ENCODE measurements around the gene COL8A1.

The COL8A1 gene

DNA sequence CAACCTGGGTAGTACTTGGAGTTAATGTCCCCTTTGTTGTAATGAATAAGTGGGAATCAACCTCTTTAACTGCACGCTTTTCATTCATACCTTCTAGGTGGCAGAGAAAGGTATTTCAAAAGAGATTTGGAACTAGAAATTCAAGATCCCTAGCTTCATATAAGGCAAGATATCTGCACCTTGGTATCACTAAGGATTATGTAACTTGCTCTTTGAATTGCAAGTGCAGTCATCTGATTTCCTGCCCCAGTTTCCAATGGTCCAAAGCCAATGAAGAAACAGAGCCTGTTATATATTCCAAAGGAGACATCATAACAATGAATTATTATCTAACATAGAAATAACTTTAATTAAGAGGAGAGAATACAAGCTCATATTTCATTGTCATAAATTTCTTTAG, 124.5 kb downstream of the COL8A1 start:
- no peak for DNase-seq

DNA sequence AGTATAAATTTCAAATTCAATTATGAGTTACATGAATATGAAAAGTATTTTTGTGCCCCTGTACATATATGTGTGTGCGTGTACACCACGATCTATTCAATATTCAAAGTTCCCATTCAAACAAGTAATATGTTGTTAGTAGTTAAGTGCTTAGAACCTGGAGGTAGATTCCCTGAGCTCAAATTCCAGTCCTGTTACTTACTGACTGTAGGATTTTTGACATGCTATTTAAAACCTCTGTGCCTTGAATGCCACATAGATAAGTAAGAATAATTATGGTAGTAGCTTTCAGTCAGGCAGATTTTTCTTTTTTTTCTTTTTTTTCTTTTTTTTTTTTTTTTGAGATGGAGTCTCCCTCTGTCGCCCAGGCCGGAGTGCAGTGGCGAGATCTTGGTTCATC, 126.0 kb downstream of the COL8A1 start:
- peak; percentile 45 for DNase-seq

DNA sequence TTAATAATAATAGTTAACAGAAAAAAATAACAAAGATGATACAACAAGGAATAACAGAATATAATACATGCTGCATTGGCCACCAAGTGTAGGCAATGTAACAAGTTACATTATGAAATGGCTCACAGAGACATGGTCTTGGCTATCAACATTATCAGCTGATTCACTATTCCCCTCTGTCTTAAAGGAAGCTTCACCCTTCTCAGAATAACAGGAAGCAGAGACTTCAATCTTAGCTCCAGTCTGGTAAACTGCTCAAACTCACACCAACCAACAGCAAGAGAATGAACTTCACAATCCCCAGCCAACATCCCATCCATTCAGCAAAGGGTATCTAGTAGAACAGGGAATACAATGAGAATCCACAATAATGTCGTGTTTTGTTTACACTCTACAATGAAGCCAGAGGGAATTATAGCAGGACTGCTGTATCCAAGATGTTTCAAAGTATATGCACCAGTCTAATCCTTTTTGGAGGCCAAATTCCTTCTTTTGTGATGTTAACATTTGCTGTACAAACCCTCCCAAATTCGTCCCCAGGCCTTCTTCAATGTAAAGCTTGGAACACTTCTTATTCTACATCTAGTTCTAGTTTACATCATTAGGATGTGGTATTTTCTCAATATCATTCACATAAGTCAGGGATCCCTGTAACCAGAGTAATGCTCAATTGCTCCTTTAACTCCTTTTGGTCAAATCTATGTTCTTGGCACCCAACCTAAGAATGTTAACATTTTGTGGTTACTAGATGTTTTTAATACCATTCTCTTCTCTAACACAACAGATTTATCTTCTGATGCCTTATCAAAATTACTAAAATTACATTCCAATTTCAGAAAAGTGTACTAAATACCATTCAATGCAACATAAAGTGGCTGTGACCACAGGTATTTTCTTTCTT, 126.9 kb downstream of the COL8A1 start:
- peak; percentile 85 for DNase-seq

DNA sequence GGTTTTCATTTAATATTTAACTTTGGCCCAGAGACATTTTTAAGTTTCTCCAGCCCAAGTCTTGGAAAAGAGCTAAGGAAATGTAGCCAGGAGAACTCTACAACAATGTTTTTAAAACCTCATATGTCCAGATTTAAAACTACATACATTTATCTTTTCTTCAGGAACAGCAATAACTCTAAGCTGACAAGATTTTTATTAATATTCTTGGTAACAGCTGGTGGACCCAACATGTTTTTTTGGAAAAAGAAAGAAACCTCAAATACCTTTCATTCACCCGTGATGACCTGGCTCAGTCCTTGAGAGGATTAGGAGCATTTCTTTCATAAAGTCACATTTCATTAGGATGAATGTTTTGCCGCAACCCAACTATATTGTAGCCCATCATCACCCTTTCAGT, 128.9 kb downstream of the COL8A1 start:
- DNase-seq, result peak; percentile 48

DNA sequence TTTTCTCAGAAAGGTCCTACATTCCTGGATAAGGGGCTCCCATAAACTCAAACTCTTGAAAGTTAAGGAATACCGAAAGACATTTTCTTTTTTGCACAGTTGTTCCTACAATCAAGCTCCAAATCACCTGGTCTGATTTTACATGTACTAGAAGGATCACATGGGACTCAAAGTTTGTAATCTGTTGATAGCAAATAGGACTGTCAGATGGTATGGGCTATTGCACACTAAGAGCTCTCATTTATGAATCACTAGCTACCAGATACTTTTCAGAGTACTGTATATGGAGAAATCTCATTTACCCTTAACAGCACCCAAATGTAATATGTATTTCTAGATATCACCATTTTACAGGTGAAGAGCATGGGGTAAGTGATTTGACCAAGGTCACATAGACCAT, 129.7 kb downstream of the COL8A1 start:
- DNase-seq, result no peak

DNA sequence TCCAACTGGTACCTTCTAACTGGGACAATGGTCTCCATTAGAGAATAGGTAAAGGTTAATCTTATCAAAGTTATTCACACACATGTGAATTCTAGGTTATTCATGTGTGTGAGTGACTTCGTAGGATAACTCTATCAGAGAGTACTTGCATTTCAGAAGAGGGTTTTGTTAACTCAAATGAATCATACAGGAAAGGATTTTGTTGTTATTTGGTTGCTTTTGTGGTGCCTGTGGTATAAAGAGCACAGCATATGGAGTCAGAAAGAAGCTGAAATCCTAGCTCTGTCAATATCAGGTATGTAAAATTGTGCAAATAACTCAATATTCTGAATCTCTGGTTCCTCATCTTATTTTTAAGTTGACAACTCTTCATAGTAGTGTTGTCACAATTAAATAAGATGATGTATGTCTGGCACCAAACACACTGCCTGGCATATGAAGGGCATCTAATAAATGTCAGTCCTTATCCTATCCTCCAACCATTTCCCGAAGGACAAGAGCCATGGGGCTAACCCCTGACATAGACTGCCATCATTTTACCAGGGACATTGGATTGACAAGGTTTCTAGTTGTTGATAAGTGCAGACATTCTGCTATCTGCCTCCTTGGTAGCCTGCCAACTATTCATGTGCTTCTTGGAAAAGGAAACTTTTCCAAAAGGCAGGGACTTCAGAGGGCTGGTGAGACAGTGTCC, 130.6 kb downstream of the COL8A1 start:
- no peak for DNase-seq

DNA sequence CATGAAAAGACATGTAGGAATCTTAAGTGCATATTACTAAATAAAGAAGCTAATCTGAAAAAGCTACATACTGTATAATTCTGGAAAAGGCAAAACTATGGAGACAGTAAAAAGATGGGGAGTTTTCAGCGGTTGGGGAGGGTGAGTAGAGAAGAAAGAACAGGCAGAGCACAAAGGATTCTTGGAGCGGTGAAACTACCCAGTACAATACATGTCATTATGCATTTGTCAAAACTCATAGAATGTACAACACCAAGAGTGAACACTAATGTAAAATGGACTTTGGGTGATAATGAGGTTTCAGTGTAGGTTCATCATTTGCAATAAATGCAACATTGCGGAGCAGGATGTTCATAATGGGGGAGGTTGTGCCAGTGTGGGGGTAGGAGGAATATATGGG, 133.8 kb downstream of the COL8A1 start:
- DNase-seq, result no peak

DNA sequence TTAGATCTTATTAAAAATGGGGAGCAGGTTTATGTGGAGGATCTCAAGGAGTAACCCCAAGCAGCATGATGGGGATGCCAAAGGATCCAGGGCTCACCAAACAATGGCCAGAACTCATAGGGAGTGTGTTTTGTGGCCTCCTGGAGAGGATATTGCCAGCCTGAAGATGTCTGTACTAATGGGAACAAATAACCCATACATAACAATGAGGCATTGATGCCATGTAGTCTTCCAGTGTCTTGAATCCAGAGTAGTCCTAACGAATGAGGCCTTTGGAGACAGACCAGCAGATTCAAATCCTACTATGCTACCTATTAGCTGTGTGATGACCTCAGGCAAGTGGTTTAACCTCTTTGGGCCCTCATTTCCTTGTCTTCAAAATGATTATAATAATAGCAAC, 134.3 kb downstream of the COL8A1 start:
- DNase-seq, result no peak

DNA sequence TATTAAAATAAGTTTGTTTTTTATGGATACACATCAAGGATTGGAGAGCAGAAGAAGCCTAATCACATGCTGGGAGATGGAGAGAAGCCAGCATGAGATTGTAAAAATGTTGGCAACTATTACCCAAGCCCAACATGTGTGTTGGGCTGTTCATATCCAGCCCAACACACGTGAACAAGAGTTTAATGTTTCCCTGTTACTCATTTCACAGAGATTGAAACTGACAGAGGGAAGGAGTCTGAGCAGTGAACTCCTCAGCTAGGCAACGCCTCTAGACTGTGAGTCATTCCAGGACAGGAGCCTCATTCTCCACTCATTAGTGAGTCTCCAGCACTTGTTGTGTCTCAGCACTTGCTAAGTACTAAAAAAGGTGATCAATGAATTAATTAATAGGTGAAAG, 136.1 kb downstream of the COL8A1 start:
- peak; percentile 91 for DNase-seq

DNA sequence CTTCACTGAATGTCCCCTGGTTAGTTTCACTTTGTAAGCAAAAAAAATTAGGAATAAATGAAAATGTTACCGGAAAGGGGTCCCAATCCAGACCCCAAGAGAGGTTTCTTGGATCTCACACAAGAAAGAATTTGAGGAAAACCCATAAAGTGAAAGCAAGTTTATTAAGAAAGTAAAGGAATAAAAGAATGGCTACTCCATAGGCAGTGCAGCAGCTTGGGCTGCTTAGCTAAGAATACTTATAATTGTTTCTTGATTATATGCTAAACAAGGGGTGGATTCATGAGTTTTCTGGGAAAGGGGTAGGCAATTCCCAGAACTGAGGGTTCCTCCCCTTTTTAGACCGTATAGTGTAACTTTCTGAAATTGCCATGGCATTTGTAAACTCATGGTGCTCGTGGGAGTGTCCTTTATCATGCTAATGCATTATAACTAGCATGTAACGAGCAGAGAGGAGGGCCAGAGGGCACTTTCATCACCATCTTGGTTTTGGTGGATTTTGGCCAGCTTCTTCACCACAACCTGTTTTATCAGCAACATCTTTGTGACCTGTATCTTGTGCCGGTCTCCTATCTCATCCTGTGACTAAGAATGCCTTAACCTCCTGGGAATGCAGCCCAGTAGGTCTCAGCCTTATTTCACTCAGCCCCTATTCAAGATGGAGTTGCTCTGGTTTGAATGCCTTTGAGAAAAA, 138.3 kb downstream of the COL8A1 start:
- no peak for DNase-seq

DNA sequence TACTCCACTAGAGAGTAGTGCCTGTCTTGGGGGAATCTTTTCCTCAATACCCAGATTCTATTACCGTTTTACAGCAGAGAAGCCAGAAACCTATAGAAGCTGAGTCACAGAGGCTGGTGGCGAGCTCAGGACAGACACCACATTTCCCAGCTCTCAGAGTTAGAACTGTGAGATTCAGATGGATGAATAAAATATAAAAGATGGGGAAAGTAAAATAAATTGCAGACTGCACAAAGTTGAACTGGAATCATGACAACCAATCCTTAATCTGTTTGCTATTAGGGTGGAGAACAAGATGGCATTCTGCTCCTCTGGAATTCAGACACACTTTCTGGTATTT, 138.8 kb downstream of the COL8A1 start:
- peak; percentile 28 for DNase-seq

DNA sequence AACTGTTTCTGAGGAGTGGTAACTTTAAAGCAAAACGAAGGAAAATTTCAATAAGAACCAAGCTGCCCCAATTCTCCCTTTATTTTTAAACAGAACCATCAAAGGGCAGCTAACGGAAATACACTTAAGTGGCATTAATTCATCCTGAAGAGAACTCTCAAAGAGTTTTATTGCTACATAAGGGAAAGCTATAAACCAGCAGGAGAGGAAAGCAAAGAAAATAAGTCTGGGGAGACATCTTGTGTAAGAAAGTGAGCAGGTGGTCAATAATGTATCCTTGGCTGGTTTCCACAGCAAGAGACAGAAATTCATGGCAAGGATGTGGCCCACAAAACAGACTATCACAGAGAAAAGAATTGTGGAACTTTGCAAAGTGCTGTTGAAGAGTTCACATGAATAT, 139.3 kb downstream of the COL8A1 start:
- DNase-seq, result no peak

DNA sequence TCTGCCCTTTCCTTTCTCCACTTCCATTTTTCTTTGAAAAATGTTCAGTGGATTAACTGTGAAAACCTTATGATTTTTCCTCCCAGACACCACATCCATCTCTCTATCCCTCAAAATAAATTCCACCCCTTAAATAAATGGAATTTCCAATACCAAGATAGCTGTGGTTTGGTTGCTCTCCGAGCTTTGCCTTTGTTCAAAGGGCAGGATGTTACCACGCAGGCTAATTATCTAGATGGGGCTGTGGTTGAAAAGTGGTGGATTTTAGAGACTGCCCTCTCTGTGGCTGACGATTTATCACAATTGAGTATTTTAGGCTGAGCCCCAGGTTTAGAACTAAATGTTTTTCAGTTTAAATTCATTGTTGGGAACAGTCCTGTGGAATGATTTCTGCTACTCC, 142.4 kb downstream of the COL8A1 start:
- DNase-seq, result peak; percentile 60

DNA sequence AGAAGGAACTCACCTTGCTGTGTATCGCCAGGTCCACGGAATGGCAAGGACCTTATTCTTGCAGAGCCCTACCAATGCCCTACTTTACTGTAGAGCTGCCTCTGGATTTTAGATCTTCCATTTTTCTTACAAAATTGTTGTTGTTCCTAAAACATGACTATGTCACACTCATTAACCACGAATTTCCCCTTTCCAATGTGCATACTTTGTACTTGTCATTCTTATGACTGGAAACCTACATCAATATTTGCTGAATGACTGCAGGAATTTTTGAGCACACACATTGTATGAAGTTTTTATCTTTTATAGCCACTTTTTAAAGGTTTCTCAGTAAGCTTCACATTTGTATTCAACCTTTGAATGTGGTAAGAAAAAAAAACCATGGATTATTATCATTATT, 143.4 kb downstream of the COL8A1 start:
- DNase-seq, result peak; percentile 90

DNA sequence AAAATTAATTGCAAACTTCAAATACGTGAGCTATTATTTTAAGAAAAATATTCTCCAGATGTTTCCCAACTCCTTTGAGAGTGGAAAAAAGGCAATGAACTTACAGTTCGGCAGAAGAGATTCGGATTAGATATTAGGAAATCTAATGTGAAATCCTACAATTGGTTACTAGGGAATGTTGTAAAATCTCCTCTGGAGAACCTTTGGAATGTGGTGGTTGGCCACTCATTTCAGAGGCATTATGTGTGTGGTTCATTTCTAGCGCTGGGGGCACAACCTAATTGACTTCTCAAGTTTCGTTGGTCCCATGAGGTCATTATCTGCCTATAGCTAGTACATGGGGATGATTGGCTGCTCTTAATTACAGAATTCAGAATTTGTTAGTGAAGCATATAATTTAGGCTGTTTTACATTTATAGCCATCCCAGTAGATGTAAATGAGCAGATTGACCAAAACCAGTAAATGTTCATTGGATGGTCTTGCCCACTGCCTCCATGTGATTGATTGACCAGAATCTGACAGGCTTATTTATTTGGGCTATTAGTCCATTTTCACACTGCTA, 144.7 kb downstream of the COL8A1 start:
- peak; percentile 97 for DNase-seq

DNA sequence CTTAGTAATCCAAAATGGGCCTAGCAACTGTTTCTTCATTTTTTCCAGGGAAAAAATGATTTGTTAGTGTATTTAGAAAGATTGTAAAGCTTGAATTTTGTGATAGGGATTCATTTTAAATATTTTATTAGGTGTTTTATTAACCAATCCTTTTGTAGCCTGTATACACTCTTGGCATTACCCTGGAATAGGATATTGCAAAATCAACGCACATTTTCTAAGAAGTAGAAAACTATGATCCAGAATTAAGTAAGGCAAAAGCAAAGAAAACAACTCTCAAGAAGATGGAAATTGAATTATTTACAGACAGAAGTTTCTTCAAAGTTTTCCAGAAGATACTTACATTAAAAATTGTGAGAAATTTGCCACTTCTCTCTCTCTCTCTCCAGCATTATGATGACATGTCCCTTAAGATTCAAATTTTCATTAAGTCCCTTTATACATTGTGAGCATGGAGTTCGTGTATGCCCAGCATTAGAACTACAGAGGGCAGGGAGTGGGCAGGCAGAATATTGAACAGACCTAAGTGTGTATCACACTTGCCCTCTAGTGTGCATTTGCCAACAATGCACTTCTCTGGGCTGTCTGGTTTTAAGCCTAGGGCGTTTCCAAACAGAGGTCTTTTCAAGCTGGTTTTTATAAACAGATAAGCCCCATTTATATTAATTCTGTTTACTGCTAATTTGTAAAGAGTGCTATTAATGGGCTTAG, 150.8 kb downstream of the COL8A1 start:
- peak; percentile 72 for DNase-seq

DNA sequence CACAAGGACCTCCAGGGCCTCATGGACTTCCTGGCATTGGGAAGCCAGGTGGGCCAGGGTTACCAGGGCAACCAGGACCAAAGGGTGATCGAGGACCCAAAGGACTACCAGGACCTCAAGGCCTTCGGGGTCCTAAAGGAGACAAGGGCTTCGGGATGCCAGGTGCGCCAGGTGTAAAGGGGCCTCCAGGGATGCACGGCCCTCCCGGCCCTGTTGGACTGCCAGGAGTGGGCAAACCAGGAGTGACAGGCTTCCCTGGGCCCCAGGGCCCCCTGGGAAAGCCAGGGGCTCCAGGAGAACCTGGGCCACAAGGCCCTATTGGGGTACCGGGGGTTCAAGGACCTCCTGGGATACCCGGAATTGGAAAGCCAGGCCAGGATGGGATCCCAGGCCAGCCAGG, 156.1 kb downstream of the COL8A1 start:
- DNase-seq, result no peak

DNA sequence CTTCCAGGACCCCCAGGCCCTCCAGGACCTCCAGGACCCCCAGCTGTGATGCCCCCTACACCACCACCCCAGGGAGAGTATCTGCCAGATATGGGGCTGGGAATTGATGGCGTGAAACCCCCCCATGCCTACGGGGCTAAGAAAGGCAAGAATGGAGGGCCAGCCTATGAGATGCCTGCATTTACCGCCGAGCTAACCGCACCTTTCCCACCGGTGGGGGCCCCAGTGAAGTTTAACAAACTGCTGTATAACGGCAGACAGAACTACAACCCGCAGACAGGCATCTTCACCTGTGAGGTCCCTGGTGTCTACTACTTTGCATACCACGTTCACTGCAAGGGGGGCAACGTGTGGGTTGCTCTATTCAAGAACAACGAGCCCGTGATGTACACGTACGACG, 157.2 kb downstream of the COL8A1 start:
- no peak for DNase-seq

DNA sequence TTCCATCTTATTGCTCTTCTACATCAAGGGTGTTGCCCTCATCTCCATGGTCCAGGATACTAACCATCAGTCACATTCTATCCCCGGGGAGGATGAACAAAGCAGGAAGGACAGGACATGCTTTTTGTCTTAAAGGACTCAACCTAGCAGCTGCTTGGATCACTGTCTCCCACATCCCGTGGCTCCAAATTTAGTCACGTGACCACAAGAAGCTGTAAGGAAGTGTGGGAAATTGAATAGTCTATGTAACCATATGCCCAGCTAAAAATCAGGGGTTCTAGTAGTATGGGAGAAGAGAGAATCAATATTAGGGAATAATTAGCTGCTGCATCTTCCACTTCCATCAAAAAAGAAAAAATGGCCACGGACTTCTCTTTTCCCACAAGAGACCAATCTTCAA, 161.0 kb downstream of the COL8A1 start:
- no peak for DNase-seq

DNA sequence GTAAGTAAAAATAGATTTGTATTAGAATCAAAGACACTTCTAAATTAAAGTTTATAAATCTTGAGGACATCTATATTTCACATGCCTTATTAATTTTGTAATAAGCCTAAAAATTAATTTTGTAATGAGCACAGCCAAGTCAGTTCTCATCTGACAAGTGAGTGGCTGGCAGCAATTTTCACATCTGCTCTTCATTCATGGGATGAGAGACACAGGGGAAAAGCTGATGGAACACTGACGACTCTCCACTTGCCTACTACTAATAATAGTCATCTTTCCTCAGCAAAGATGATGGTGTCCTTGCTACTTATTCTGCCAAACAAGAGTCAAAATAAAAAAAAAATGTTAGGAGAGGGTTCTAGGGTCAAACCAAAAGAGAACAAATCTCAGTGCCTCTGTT, 164.9 kb downstream of the COL8A1 start:
- no peak for DNase-seq

DNA sequence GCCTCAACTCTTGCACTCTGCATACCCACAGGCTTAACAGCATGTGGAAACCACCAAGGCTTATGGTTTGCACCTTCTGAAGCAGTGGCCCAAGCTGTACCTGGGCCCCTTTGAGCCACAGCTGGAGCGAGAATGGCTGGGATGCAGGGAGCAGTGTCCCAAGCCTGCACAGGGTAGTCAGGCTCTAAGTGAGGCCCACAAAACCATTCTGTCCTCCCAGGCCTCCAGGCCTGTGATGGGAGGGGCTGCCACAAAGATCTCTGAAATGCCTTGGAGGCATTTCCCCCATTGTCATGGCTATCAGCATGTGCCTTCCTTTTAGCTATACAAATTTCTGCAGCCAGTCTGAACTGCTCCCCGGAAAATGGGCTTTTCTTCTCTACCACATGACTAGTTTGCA, 166.8 kb downstream of the COL8A1 start:
- no peak for DNase-seq

DNA sequence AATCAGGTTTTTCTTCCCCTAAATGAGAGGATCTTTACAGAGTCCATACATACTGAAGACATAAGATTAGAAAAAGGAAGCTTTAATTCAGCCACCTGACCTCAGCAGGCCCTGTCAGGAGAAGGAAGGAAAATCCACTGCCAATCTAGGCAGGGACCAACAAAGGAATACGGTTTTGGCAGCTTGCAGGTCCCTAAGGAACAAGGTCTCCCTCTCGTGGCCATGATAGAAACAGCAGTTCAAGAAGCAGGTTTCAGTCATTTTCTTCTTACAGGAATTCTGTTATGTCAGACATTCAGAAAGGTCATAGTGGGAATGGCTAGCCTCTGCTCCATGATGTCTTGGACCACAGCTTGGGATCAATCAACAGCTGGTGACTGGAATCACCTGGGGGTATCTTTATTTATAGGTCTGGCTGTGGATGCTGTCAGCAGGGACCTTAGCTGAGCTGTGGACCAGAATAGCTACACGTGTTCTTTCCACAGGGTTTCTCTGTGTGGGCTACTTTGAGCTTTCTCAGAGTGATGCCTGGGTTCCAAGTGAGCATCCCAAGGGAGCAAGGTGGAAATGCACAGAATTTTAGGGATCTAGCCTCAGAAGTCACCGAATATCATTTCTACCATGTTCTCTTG, 169.9 kb downstream of the COL8A1 start:
- peak; percentile 74 for DNase-seq
